CD4-positive, alpha-beta T cell treated with Interleukin-2 at 100 ng/mL for 4 hours (primary cell): ENCODE results near the gene MEGF6.

Experiments used
- DNase-seq: peaks from one replicate; pipeline ENCODE4 v3.0.0-alpha.2; 2020; ENCODE audit warnings: low spot score

The MEGF6 gene

GRCh38 chr1:3520419-3521378, 90.6 kb downstream of the MEGF6 start:
- no peak for DNase-seq

- no peak for DNase-seq
Observed at GRCh38 chr1:3519301-3519885, 91.9 kb downstream of the MEGF6 start.

- DNase-seq = no peak
Observed at GRCh38 chr1:3518756-3519155, 92.6 kb downstream of the MEGF6 start.

GRCh38 chr1:3518256-3518655, 93.1 kb downstream of the MEGF6 start:
- DNase-seq = peak; percentile 13

GRCh38 chr1:3516911-3517675, 94.2 kb downstream of the MEGF6 start:
- no peak for DNase-seq

GRCh38 chr1:3516481-3516869, 94.8 kb downstream of the MEGF6 start:
- no peak for DNase-seq

- DNase-seq = no peak
Observed at GRCh38 chr1:3515774-3516480, 95.4 kb downstream of the MEGF6 start.

GRCh38 chr1:3515272-3515671, 96.0 kb downstream of the MEGF6 start:
- no peak for DNase-seq

- DNase-seq = no peak
Observed at GRCh38 chr1:3514404-3514803, 96.9 kb downstream of the MEGF6 start.

- no peak for DNase-seq
Observed at GRCh38 chr1:3511856-3512255, 99.5 kb downstream of the MEGF6 start.

- DNase-seq = no peak
Observed at GRCh38 chr1:3511306-3511705, 100.0 kb downstream of the MEGF6 start.

- no peak for DNase-seq
Observed at GRCh38 chr1:3510956-3511250, 100.4 kb downstream of the MEGF6 start.

GRCh38 chr1:3510136-3510955, 101.0 kb downstream of the MEGF6 start:
- no peak for DNase-seq

- DNase-seq = no peak
Observed at GRCh38 chr1:3509721-3510120, 101.6 kb downstream of the MEGF6 start.

GRCh38 chr1:3508757-3509415, 102.4 kb downstream of the MEGF6 start:
- DNase-seq = no peak

- DNase-seq = no peak
Observed at GRCh38 chr1:3507636-3508275, 103.6 kb downstream of the MEGF6 start.

- no peak for DNase-seq
Observed at GRCh38 chr1:3506943-3507342, 104.4 kb downstream of the MEGF6 start.

- no peak for DNase-seq
Observed at GRCh38 chr1:3506041-3506440, 105.3 kb downstream of the MEGF6 start.

- DNase-seq = no peak
Observed at GRCh38 chr1:3505161-3505560, 106.1 kb downstream of the MEGF6 start.

- no peak for DNase-seq
Observed at GRCh38 chr1:3504822-3505153, 106.5 kb downstream of the MEGF6 start.
